Mucosa of descending colon (tissue), 3 donors: ENCODE data around the gene TP53BP2. TPM values are rescaled to one million over a fixed set of nuclear protein-coding genes. Genes with fewer than 3 reads are reported as not detected.
"Not testable (repeated sequence)": the region's sequence is repeated elsewhere in the genome, so short reads cannot be mapped to it uniquely, and the experiment has no call there.

ENCODE experiments used
- ATAC-seq: fragments of 200-7000 bp; cut with Tn5 transposase; one replicate; pipeline ENCODE4 v1.9.1; 2020; ENCODE audit warnings: mild to moderate bottlenecking, moderate library complexity
- DNase-seq, 3 donors: peaks; one replicate each; pipeline ENCODE4 v3.0.0-alpha.2; 2020
- H3K36me3 ChIP-seq: fragments of 200-600 bp; one replicate; pipeline ENCODE4 v1.8.0; 2021; ENCODE audit warnings: low read depth, mild to moderate bottlenecking
- H3K4me1 ChIP-seq: fragments of 200-600 bp; one replicate; pipeline ENCODE4 v1.8.0; 2021; ENCODE audit warnings: low read depth, mild to moderate bottlenecking
- H3K4me3 ChIP-seq: fragments of 200-600 bp; one replicate; pipeline ENCODE4 v1.8.0; 2021; ENCODE audit warnings: mild to moderate bottlenecking
- H3K9me3 ChIP-seq: fragments of 200-600 bp; one replicate; pipeline ENCODE4 v1.8.0; 2021; ENCODE audit warnings: mild to moderate bottlenecking
- CTCF ChIP-seq: fragments of 200-600 bp; IDR thresholded peaks from one replicate; pipeline ENCODE4 v1.8.0; 2022; ENCODE audit warnings: antibody characterized with exemption, mild to moderate bottlenecking
- intact Hi-C, 2 donors: fragments of 100-400 bp; cut with DNase I in 1 of 2; cut with micrococcal nuclease in 1 of 2; formaldehyde crosslinking; loops; one replicate each; pipeline versions ENCODE4 v1.11.0 to v1.11.1; 2022; cut with DNase I, micrococcal nuclease
- total RNA-seq, 3 donors: library from RNA; stranded (reverse); fragmentation: NEBNext Ultra II Directional in 2 of 3; extraction: Animal tissue kit (Norgen Biotek cat#: 25700) in 2 of 3; gene quantifications; one replicate each; pipeline versions ENCODE4 v1.2.1 to v1.2.4, GENCODE V29; 2021 to 2023
- donor health status: DM: no; HTN: no; CAD: no; lungs with moderate emphysema.
- donor health status: DM: no; HTN: no; CAD: no.
- donor health status: DM: no; HTN: yes; CAD: no.

Gene TP53BP2
- total RNA-seq, 3 donors from 2014 or later: 30.6 to 34.5 (median 32.5) TPM

DNA sequence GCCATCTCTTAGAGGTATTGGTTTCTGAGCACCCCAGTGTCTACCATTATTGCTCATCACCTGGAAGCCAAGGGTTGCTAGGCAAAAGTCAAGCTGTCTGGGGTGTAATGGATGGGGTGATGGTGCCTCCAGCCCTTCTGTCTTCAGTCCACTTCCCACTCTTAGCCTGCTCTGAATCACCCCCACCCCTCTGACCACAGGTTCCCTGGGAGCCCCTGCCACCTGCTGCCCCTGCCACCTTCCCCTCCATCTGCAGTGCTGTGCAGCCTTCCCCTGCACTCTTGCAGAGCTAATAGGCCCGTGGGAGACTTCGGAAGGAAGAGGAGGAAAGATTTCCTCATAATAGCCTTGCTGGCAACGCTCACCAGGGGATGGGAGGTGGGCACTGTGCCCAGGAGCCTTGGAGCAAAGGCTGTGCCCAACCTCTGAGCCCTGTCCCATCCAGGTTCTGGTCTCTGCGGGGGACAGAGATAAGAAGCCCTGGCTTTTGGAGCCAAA lies 97.9 kb downstream of the TP53BP2 start:
- H3K4me1 ChIP-seq: peaks cover 13% of the 10 kb centered on the region
- peak; percentile 49 for ATAC-seq
- intact Hi-C loops: loop anchor here in 1 of 2 donors (5.0 kb wide), 1 partner anchor 51 kb away; no protein-coding TSS in a partner anchor

GRCh38 chr1:223745731-223746130 lies 100.0 kb downstream of the TP53BP2 start:
- intact Hi-C loops: loop anchor here in 1 of 2 donors (5.0 kb wide), 1 partner anchor 48 kb away; no protein-coding TSS in a partner anchor
- no peak overlapping the region for H3K4me3 ChIP-seq
- peaks cover 13% of the 10 kb centered on the region for H3K4me1 ChIP-seq
- no peak for TF ChIP-seq CTCF
- no peaks in the 10 kb centered on the region for H3K9me3 ChIP-seq
- DNase-seq (no peak), ATAC-seq (no peak)
- H3K36me3 ChIP-seq: no peaks in the 10 kb centered on the region

More for the DNA sequence above, 97.9 kb downstream of the TP53BP2 start:
- no peaks in the 10 kb centered on the region for H3K36me3 ChIP-seq
- no peak overlapping the region for H3K4me3 ChIP-seq
- no peaks in the 10 kb centered on the region for H3K9me3 ChIP-seq
- DNase-seq: peak in 2 of 3 donors; percentile 55 to 61
- TF ChIP-seq CTCF: no peak

DNA sequence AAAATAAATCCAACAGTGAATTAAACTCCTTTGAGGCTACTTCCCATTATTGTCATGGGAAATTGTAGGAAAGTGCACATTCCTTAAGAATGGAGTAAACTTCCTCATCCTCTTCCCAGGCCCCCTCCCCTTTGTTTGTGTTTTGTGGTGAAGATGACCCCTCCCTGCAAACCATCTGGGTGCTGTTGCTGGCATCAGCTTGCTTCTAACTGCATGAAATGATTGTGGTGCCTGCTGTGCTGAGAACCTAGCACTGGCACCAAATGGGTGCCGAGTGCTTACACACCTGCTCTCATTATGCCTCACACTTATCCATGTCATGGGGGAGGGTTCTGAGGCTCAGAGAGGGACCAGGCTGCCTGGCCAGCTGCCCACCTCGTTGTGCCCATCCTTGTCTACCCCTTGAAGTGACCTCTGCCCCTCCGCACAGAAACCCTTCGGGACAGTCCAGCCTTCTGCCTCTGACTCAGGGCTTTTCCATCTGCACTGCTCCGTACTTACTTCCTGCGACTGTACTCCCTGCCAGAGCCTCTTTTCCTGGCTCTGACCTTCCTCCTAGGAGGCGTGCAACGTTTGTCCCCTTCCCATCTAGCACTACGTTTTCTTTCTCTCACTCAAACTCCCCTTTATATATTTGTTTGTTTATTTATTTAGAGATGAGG lies 102.8 kb downstream of the TP53BP2 start:
- ATAC-seq (no peak), DNase-seq (no peak)
- TF ChIP-seq CTCF: no peak
- intact Hi-C loops: no loop called here
- Histone ChIP-seq H3K4me1 (peaks cover 25% of the 10 kb centered on the region), H3K36me3 (no peaks in the 10 kb centered on the region), H3K4me3 (no peak overlapping the region), H3K9me3 (no peaks in the 10 kb centered on the region)

DNA sequence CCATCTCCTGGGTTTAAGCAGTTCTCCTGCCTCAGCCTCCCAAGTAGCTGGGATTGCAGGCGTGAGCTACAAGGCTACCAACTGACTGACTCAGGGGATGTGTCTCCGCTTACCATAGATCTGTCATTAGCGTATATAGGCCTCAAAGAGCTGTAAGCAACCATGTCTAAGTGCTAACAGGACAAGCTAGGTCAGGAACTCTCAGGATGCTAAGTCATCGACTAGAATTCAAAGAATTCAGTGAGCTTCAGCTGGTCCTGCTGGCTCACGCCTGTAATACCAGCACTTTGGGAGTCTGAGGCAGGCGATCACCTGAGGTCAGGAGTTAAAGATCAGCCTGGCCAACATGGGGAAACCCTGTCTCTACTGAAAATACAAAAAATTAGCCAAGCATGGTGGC lies 103.9 kb downstream of the TP53BP2 start:
- ATAC-seq: no peak
- H3K9me3 ChIP-seq: no peaks in the 10 kb centered on the region
- DNase-seq: no peak
- no peaks in the 10 kb centered on the region for H3K36me3 ChIP-seq
- TF ChIP-seq CTCF: no peak
- H3K4me3 ChIP-seq: no peak overlapping the region
- intact Hi-C loops: no loop called here
- peaks cover 28% of the 10 kb centered on the region for H3K4me1 ChIP-seq

DNA sequence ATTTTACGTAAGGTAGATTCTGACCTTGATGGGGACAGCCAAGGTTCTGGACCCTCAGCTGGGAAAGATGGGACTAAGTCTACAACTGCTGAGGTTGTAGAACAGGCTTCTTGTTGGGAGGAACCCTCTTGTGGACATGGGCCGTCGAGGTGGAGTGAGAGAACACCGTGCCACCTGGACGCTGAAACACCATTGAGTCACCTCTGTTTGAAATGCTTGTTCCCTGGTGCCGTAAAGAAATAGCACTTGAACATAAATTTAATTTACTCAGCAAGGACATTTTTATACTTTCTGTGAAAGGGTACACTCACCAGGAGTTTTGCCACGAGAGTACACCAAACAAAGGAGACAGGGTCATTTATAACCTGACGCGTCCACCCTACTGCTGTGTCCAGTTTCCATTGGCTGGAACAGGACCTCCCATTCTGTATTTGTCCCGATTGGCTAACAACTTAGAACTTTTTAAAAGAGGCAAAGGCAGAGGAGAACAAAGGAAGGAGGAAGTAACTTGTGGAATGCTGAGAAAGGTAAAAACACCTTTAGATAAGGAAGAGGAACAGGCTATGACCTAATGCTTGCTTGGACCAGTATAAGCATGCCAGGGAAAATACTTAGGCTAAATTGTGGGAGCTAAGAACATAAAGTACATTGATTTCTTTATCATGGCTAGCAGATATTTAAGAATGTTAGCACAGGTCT lies 105.6 kb downstream of the TP53BP2 start:
- H3K36me3 ChIP-seq, H3K9me3 ChIP-seq, intact Hi-C loops, H3K4me3 ChIP-seq: not testable (repeated sequence)
- DNase-seq: peak in 1 of 3 donors; percentile 32
- ATAC-seq: peak; percentile 47
- H3K4me1 ChIP-seq: peaks cover 34% of the 10 kb centered on the region
